HS-27A (cell line): ENCODE data around the gene MPC1L.

ENCODE experiments used
- DNase-seq: peaks from one replicate; pipeline ENCODE4 v3.0.0-alpha.2; 2012; ENCODE audit warnings: low read depth, missing footprints

The MPC1L gene

GRCh38 chrX:40632199-40632598 is 9.0 kb downstream of the MPC1L start:
- no peak for DNase-seq

- no peak for DNase-seq
Observed at GRCh38 chrX:40637687-40638086, 14.5 kb downstream of the MPC1L start.

GRCh38 chrX:40644176-40644575 is 20.9 kb downstream of the MPC1L start:
- DNase-seq, result no peak

DNA sequence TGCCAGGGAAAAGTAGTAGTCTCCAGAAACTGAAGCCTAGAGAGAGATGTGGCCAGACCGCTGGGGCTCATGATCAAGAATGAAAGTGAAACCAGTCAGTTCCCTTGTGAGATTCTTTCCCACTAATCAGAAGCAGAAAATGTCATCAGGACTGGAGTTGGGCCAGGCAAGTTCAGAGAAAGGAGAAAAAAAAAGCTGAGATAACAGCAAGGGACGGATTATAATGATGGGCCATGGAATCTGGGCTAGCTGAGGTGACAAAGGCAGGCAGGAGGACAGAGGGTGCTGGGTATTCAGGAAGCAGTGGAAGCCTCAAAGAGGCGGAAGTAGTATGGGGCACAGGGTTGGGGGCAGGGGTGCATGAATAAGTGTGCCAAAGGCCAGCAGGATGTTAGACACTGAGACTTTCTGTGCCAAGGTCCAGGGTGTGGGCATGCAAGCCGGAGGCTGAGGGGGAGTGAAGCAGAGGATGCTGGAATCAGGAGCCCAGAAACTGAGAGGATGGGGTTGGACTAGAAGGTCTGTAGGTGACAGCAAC is 21.7 kb downstream of the MPC1L start:
- peak; percentile 23 for DNase-seq

DNA sequence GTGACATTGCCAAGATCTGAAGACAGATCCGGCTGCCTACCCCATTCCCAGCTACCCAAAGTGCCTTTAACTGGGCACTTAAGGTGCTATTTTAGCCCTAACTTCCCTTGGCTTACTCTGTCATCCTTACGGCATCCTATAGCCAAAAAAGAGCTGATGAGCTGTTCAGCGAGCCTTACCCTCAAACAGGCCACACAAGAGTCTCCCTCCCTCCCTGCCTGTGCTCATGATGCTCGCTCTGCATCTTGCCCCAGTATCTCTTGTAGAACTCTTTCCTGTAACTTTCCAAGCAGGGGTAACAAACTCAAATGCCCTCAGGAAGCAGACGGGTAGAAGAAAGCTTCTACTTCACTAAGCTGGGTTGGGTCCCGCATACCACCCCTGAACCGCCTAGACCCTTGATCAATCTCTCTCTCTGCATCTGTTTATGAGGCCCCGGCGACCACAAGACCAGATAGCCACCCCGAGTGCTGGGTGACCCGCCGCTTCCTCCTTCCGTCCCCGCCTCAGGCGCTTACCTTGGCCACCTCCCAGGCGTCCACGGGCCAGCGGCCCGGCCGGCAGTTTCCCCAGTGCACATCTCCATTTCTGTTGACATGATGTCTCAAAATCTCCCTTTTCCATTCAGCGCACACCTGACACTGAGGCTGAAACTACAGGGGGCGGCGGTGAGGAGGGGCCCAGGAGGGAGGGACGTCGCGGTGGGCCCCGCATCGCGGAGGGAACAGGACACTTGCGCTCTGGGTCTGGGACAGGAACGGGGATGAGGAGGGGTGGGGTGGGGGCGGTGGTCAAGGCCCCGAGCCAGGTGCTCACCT is 23.5 kb downstream of the MPC1L start:
- DNase-seq, result no peak

GRCh38 chrX:40647307-40648197 is 24.3 kb downstream of the MPC1L start, which contains the start of gene CXorf38:
TSS of gene CXorf38 (minus strand) at chrX:40647561. CDS start at chrX:40647520, 41 bp downstream.
- DNase-seq, result peak; percentile 47

GRCh38 chrX:40651620-40652223 is 28.5 kb downstream of the MPC1L start:
- DNase-seq, result no peak

DNA sequence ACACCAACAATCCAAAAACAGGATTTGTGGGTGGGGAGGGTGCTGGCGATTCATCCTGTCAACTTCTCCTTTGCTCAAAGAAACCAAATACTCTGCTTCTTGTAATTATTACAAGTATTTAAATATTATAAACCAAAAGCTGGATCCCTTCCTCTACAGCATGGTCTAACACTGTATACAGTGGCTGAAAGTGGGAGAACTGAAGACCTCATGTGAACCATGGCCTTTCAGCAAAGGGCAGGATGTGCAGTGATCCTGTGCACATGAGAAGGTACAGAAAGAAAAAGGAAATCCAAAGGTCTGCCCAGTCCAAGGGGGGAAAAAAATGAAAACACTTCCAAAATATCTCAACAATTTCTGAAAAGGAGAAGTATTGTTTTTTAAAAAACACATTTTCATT is 29.4 kb downstream of the MPC1L start:
- no peak for DNase-seq

DNA sequence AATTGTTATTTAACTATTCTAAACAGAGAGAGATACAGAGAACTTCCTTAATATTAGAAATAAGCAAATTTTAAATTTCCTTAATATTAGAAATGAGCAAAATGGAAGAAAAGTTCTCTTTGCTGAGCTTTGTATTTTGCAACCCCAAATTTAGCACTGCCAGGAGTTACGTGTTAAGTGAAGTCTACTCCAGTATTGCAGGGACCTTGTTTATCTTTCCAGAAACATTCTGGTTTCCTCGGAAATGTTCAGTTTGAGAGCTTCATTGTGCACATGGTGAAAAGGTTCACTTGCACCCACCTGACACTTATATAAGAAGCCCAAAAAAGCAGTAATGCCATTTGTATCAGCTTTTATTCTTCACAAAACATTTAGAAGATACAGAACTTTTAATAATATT is 30.3 kb downstream of the MPC1L start:
- no peak for DNase-seq

- DNase-seq, result no peak
Observed at GRCh38 chrX:40660381-40660780, 37.2 kb downstream of the MPC1L start.

DNA sequence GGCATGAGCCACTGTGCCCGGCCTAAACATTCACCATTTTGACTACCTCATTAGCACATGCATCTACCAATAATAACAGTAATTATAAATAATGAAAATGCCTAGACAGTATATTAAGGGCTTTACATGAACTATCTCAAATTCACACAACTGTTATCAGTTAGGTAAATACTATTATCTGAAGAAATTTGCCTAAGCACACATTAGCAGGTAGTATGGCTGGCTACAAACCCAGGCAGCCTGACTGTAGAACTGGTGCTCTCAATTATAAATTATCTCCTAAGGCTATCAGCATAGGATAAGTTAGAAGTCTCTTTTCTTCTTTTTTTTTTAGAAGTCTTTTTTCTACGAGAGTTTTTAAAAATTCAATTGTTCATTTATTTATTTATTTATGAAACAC is 38.3 kb downstream of the MPC1L start:
- no peak for DNase-seq

GRCh38 chrX:40663078-40663740 is 40.0 kb downstream of the MPC1L start:
- no peak for DNase-seq

DNA sequence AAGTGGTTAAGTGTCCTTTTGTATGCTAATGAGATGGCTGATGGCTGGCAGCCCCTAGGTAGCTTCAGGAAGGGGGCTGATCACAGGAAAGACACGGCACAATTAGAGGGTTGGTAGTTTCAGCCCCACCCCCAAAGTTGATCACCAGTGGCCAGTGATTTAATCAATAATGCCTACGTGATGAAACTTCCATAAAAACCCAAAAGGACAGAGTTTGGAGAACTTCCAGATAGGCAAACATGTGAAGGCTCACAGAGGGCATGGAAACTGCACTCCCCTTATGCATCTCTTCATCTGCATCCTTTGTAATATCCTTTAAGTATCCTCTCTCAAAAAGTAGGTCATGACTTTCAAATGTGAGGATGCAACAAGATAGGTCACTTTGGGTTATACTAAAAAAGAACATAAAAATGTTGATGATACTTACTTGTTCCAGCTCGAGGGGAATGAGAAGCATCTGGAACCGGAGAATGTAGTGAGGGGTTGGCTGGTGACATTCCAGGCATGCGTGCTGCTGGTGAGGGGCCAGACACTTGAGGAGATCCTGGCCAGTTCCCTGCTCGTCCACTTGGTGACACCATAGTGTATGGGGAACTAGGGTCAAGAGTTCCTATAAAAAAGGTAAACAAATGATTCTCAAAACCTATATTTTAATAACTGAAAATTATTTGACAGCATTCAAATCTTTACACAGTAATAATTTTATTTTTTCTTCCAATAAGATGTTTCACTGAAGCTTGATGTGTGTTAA is 40.8 kb downstream of the MPC1L start:
- no peak for DNase-seq

DNA sequence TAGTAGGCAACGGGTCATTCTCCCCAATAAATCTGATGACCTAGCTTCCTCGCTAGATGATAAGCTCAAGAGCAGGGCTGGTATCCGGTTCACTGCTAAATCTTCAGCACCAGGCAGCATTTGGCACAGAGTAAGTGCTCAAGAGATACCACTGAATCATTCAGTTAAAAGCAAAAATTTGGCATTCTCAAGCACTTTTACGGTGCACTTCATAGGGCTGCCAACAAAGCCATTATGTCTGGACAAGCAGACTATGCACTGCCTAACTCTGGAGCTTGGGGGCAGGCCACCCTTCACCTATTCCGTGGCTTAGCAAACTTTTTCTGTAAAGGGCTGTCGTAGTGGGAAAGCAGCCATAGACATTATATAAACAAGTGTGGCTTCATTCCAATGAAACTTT is 47.9 kb downstream of the MPC1L start:
- DNase-seq, result no peak
